Mesothelial cell of epicardium (in vitro differentiated cells): ENCODE results near the gene RABGAP1. TPM values are rescaled to one million over a fixed set of nuclear protein-coding genes. Genes with fewer than 3 reads are reported as not detected.

Experiments used
- DNase-seq, 2 experiments: peaks; one replicate each; pipeline ENCODE4 v3.0.0; 2021; ENCODE audit warnings: low spot score in 2 of 2; ENCODE audit not compliant: unreplicated experiment in 2 of 2
- H3K27ac Mint-ChIP-seq: 2 replicates; pipeline ENCODE4 v1.8.0; 2021; ENCODE audit warnings: mixed read lengths
- H3K27me3 Mint-ChIP-seq: 2 replicates; pipeline ENCODE4 v1.8.0; 2021; ENCODE audit warnings: low read depth, mixed read lengths
- H3K36me3 Mint-ChIP-seq: 2 replicates; pipeline ENCODE4 v1.8.0; 2021; ENCODE audit warnings: mixed read lengths
- H3K4me1 Mint-ChIP-seq: 2 replicates; pipeline ENCODE4 v1.8.0; 2021; ENCODE audit warnings: mixed read lengths
- H3K4me3 Mint-ChIP-seq: 2 replicates; pipeline ENCODE4 v1.8.0; 2021; ENCODE audit warnings: mild to moderate bottlenecking, moderate library complexity, mixed read lengths
- H3K9me3 Mint-ChIP-seq: 2 replicates; pipeline ENCODE4 v1.8.0; 2021; ENCODE audit warnings: mixed read lengths
- total RNA-seq: library from RNA; stranded (reverse); gene quantifications from 3 replicates; pipeline ENCODE4 v1.2.1, GENCODE V29; 2021
- TF ChIP-seq, protein P1 (sequence below): fragments of 200-600 bp; sonication (generic); IDR thresholded peaks from one replicate; pipeline ENCODE4 v1.5.0; 2021; ENCODE audit warnings: antibody characterized with exemption; ENCODE audit not compliant: unreplicated experiment

Gene RABGAP1
- total RNA-seq, 1 donor from 2014 or later, result 88.1 TPM

DNA sequence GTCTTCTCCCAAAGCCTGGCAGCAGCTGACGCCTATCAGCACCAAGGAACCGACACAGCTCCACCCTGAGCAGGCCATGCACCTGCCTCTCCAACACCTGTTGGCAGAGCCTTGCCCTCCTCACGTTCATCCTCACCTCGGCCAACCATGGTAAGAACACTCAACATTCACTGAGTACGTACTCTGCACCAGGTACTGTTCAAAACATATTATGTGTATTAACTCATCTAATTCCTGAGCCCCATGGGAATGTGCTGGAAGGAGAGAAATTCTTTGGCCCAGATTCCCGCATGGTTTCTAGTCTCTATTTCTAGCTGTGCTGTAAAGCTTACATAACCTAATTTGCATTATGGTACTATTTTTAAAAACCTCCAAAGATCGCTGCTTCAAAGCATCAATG is 178.7 kb downstream of the RABGAP1 start:
- no peak for DNase-seq
- H3K27ac Mint-ChIP-seq, result no peak overlapping the region
- H3K9me3 Mint-ChIP-seq, result no peaks in the 10 kb centered on the region
- H3K27me3 Mint-ChIP-seq, result no peaks in the 10 kb centered on the region
- no peak overlapping the region for H3K4me3 Mint-ChIP-seq
- peaks cover 20% of the 10 kb centered on the region for H3K4me1 Mint-ChIP-seq
- TF ChIP-seq, protein P1, sequence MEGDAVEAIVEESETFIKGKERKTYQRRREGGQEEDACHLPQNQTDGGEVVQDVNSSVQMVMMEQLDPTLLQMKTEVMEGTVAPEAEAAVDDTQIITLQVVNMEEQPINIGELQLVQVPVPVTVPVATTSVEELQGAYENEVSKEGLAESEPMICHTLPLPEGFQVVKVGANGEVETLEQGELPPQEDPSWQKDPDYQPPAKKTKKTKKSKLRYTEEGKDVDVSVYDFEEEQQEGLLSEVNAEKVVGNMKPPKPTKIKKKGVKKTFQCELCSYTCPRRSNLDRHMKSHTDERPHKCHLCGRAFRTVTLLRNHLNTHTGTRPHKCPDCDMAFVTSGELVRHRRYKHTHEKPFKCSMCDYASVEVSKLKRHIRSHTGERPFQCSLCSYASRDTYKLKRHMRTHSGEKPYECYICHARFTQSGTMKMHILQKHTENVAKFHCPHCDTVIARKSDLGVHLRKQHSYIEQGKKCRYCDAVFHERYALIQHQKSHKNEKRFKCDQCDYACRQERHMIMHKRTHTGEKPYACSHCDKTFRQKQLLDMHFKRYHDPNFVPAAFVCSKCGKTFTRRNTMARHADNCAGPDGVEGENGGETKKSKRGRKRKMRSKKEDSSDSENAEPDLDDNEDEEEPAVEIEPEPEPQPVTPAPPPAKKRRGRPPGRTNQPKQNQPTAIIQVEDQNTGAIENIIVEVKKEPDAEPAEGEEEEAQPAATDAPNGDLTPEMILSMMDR, result no peak
- H3K36me3 Mint-ChIP-seq, result peaks cover 18% of the 10 kb centered on the region

DNA sequence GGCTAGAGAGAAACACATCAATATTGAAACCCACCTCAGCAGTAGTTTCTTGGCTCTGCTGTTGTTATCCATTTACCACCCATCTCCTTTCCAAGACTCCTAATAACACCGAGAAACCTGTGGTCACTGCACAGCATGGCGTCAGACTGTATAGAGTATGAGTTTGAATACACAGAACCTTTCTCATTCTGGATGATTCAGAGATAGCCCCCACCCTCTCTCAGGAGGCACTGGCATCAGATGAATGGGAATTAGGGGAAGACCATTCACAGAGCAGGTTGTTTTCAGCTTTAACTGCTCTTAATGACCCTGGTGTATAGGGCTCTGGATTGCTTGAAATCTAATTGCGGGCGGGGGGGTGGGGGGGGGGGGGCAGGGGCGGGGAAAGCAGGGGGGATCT is 179.3 kb downstream of the RABGAP1 start:
- Mint-ChIP-seq H3K27ac (no peak overlapping the region), H3K36me3 (peaks cover 13% of the 10 kb centered on the region), H3K9me3 (no peaks in the 10 kb centered on the region), H3K4me1 (peaks cover 20% of the 10 kb centered on the region), H3K4me3 (no peak overlapping the region), H3K27me3 (no peaks in the 10 kb centered on the region)
- DNase-seq, result no peak
- TF ChIP-seq, protein P1, result no peak

DNA sequence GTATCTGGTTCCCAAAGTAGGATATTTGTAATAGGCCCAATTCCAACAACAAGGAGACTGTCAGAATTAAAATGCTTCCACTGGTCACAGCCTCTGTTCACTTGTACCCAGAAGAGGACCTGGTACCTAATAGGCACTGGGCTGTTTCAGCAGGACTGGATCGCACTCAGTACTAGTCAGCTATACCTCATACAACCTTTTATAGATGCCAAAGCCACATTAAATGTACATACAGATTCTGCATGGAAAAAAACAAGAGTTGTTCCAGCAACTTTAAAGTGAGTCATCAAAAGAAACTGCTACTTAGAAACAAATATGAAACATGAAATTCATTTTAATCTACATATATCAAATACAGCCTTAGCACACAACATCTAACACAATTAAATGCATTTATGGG is 180.1 kb downstream of the RABGAP1 start:
- Mint-ChIP-seq H3K4me3 (no peak overlapping the region), H3K4me1 (peaks cover 20% of the 10 kb centered on the region), H3K9me3 (no peaks in the 10 kb centered on the region), H3K27me3 (no peaks in the 10 kb centered on the region), H3K36me3 (peaks cover 5% of the 10 kb centered on the region), H3K27ac (peak overlapping the region; percentile 21)
- no peak for DNase-seq
- TF ChIP-seq, protein P1, result no peak

DNA sequence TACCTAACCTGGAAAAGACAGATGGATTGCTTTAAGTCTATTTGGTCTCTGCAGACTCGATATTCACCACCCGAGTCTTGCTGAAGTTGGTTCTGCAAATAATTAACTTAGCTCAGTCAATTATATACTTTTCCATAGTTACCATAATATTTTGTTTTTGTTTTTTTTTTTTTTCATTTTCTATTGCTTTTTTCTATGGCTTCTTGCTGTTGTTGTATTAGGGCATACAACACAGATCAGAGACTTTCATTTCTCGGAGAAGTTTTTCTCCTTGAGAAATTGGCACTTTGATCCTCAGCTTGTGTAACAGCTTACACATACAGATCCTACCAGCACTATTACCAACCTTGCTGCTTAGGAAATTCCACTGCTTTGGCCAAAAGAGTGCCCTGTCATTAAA is 180.6 kb downstream of the RABGAP1 start:
- H3K4me1 Mint-ChIP-seq, result peaks cover 20% of the 10 kb centered on the region
- TF ChIP-seq, protein P1, result no peak
- no peaks in the 10 kb centered on the region for H3K9me3 Mint-ChIP-seq
- H3K27ac Mint-ChIP-seq, result no peak overlapping the region
- DNase-seq, result no peak
- no peaks in the 10 kb centered on the region for H3K27me3 Mint-ChIP-seq
- peaks cover 3% of the 10 kb centered on the region for H3K36me3 Mint-ChIP-seq
- no peak overlapping the region for H3K4me3 Mint-ChIP-seq

DNA sequence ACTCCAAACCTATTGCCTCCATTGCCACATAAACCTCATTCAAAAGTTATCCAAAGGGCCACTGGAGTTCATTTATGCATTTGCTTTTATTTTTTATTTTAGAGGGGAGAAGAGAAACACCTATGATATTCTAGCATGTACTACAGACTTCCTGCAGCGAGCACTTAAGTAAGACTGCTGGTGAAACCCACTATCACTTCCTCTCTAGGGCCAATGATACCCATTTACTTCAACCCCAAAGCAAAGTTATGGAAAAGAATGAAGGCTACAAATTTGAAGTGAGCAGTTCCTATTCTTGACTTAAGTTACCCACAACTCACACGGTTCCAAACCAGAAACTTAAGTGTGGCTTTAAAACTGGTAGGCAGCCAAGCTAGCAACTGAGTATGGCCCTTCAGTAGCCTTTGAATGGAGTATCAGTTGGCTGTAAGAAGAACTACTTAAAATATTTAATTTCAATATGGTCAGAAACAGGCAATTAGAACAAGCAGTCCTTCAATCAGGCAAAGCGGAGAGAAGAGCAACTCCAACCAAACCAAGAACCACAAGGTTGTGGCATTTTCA is 186.8 kb downstream of the RABGAP1 start:
- Mint-ChIP-seq H3K27ac (no peak overlapping the region), H3K36me3 (peaks cover 17% of the 10 kb centered on the region), H3K4me1 (peaks cover 7% of the 10 kb centered on the region), H3K9me3 (no peaks in the 10 kb centered on the region), H3K4me3 (no peak overlapping the region), H3K27me3 (no peaks in the 10 kb centered on the region)
- TF ChIP-seq, protein P1, result no peak
- no peak for DNase-seq

DNA sequence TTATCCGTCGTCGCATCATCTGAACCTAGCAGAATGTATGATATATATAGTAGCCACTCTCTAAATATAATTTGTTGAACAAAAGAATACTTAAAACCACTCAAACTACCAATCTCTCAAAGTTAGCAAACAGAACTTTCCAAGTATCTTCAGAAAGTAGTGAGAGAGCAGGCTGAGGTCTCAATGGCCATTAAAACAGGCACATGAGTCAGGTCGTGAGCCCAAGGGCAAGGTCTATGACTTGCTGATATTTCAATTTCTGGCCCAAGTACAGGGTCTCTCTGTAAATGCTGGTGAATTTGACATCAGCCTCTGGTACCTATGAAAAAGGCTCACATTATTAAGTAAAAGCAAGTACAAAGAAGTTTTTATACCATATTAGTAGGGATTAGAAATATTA is 187.8 kb downstream of the RABGAP1 start:
- Mint-ChIP-seq H3K27me3 (no peaks in the 10 kb centered on the region), H3K36me3 (peaks cover 17% of the 10 kb centered on the region), H3K9me3 (no peaks in the 10 kb centered on the region), H3K27ac (no peak overlapping the region), H3K4me3 (no peak overlapping the region), H3K4me1 (no peaks in the 10 kb centered on the region)
- no peak for DNase-seq
- TF ChIP-seq, protein P1, result no peak
